ENCODE results near the gene SLC25A34.

The SLC25A34 gene

DNA sequence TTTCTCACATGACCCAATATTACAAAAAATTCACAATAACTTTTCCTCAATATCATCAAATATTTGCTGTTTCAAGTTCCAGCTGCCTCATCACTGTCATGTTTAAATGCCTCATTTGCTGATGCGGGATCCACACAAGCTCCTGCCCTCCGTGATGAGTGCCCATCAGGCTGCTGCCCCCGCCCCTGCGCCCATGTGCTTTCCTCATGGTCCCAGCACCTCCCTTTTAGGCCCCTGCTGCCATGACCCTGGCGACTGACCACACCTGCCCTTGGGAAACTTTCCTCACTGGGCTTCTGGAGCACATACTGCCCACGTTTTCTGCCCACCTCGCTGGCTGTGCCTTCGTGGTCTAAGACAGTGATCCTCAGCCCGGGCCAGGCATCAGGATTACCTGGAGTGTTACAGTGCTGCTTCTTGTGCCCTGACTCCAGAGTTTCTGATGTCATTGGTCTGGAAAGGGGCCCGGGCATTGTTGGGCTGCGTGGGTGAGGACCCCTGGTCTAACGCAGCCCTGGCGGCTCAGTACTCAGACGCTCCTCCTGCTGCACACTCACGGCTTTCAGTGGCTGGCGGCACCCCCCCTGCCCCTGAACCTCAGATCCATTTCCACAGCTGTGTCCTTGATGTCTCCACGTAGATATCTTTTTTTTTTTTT is 31.4 kb upstream of the SLC25A34 start:
- Histone ChIP-seq H3K9ac (ENCODE audit: low read depth, low read length) (no peak overlapping the region), H3K36me3 (ENCODE audit: insufficient read depth, low read length) (no peaks in the 10 kb centered on the region), H3K4me1 (ENCODE audit: insufficient read depth, low read length) (0 out of 2 replicates have a peak, but pooled peaks cover 4% of the 10 kb centered on the region), H3K9me3 (ENCODE audit: control insufficient read depth, insufficient read depth, low read length) (no peaks in the 10 kb centered on the region)

GRCh38 chr1:15705184-15705566 is 30.9 kb upstream of the SLC25A34 start:
- H3K4me1 ChIP-seq (ENCODE audit: insufficient read depth, low read length), result 0 out of 2 replicates have a peak, but pooled peaks cover 4% of the 10 kb centered on the region
- H3K36me3 ChIP-seq (ENCODE audit: insufficient read depth, low read length), result no peaks in the 10 kb centered on the region
- no peaks in the 10 kb centered on the region for H3K9me3 ChIP-seq (ENCODE audit: control insufficient read depth, insufficient read depth, low read length)
- H3K9ac ChIP-seq (ENCODE audit: low read depth, low read length), result no peak overlapping the region

GRCh38 chr1:15706751-15707150 is 29.3 kb upstream of the SLC25A34 start:
- H3K4me1 ChIP-seq (ENCODE audit: insufficient read depth, low read length), result 0 out of 2 replicates have a peak, but pooled peaks cover 4% of the 10 kb centered on the region
- H3K9me3 ChIP-seq (ENCODE audit: control insufficient read depth, insufficient read depth, low read length), result no peaks in the 10 kb centered on the region
- H3K9ac ChIP-seq (ENCODE audit: low read depth, low read length), result no peak overlapping the region
- no peaks in the 10 kb centered on the region for H3K36me3 ChIP-seq (ENCODE audit: insufficient read depth, low read length)

DNA sequence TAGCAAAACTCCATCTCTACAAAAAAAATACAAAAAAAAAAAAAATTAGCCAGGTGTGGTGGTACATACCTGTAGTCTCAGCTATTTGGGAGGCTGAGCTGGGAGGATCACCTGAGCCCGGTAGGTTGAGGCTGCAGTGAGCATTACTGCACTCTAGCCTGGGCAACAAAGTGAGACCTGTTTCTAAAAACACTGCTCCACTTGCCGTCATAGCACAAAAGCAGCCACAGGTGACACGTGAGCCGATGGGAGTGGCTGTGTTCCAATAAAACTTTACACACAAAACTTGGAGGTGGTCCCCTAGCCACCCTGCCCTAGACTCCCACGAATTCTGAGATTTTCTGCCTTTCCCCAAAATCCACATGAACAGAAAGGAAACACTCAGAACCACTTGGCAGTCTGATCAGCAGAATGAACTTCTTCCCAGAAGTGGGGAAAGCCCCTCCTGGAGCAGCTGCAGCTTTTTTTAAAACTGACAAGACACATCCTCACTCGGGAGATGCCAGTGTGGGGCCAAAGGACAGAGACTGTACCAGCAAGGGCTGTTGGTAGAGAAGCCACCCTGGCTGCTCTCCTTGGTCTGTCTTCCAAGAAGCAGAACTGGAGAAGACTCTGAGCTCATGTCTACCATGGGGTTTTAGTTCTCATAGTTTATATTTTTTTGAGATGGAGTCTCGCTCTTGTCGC is 28.7 kb upstream of the SLC25A34 start:
- Histone ChIP-seq H3K36me3 (ENCODE audit: insufficient read depth, low read length) (no peaks in the 10 kb centered on the region; the same call in 1 of the 2 replicates), H3K4me1 (ENCODE audit: insufficient read depth, low read length) (0 out of 2 replicates have a peak, but pooled peaks cover 4% of the 10 kb centered on the region), H3K9ac (ENCODE audit: low read depth, low read length) (no peak overlapping the region), H3K9me3 (ENCODE audit: control insufficient read depth, insufficient read depth, low read length) (no peaks in the 10 kb centered on the region)

DNA sequence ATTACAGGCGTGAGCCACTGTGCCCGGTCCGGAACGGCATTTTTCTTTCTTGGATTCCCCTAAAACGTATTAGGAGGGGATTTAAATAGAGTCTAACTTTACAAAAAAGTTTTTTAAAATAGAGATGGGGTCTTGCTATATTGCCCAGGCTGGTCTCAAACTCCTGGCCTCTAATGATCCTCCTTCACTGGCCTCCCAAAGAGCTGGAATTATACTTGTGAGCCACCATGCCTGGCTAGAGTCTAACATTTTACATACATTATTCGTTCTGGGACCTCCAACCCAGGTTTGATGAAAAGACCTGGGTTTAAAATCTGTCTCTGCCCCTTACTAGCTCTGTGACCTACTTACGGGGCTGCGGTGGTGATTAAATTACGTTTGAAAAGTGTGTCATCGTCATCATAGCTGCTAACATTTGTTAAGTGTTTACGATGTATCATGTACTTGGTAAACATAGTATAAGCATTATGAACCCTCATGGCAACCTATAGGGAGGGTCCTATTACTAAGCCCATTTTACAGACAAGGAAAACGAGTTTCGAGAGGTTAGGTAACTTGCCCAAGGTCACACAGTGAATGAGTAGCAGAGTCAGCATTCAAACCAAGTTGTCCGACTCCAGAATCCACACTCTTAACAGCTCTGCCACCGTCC is 27.4 kb upstream of the SLC25A34 start:
- Histone ChIP-seq H3K9me3 (ENCODE audit: control insufficient read depth, insufficient read depth, low read length) (no peaks in the 10 kb centered on the region), H3K9ac (ENCODE audit: low read depth, low read length) (no peak overlapping the region), H3K36me3 (ENCODE audit: insufficient read depth, low read length) (no peaks in the 10 kb centered on the region; the same call in 1 of the 2 replicates), H3K4me1 (ENCODE audit: insufficient read depth, low read length) (no peaks in the 10 kb centered on the region)

DNA sequence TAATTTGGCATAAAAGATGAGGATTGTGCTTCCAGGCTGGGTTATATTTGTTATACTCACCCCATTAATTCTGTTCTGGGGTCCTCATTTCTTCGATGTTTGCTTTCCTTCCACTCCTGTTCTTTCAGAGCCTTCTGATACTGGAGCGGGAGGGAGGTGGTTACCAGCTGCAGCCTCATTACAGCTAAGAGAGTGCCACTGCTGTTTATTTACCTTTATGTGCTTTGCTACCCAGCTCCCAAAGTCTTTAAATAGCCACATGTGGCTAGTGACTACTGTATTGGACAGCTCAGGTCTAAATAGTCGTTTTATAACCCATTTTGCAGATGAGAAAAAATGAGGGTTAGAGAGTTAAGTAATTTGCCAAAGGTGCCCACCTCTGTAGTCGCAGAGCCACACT is 26.8 kb upstream of the SLC25A34 start:
- Histone ChIP-seq H3K4me1 (ENCODE audit: insufficient read depth, low read length) (no peaks in the 10 kb centered on the region), H3K36me3 (ENCODE audit: insufficient read depth, low read length) (no peaks in the 10 kb centered on the region; the same call in 1 of the 2 replicates), H3K9ac (ENCODE audit: low read depth, low read length) (no peak overlapping the region), H3K9me3 (ENCODE audit: control insufficient read depth, insufficient read depth, low read length) (no peaks in the 10 kb centered on the region)

DNA sequence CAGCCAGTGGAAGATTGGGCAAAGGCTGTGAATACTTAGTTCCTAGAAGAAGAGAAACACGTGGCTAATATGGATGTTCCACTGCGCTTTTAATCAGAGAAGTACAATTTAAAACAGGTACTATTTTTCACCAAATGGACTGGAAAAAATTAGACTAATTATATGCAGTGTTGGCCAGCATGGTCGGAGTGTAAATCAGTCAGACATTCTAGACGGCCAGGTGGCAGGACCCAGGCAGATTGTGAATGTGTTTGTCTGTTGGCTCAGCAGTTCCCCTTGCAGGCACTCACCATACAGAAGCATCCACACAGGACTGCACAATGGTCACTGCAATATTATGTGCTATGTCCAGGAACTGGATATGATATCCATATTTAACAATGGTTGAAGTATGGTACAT is 23.9 kb upstream of the SLC25A34 start:
- H3K36me3 ChIP-seq (ENCODE audit: insufficient read depth, low read length), result no peaks in the 10 kb centered on the region; the same call in none of the 2 replicates
- no peaks in the 10 kb centered on the region for H3K9me3 ChIP-seq (ENCODE audit: control insufficient read depth, insufficient read depth, low read length)
- H3K9ac ChIP-seq (ENCODE audit: low read depth, low read length), result no peak overlapping the region
- H3K4me1 ChIP-seq (ENCODE audit: insufficient read depth, low read length), result no peaks in the 10 kb centered on the region

DNA sequence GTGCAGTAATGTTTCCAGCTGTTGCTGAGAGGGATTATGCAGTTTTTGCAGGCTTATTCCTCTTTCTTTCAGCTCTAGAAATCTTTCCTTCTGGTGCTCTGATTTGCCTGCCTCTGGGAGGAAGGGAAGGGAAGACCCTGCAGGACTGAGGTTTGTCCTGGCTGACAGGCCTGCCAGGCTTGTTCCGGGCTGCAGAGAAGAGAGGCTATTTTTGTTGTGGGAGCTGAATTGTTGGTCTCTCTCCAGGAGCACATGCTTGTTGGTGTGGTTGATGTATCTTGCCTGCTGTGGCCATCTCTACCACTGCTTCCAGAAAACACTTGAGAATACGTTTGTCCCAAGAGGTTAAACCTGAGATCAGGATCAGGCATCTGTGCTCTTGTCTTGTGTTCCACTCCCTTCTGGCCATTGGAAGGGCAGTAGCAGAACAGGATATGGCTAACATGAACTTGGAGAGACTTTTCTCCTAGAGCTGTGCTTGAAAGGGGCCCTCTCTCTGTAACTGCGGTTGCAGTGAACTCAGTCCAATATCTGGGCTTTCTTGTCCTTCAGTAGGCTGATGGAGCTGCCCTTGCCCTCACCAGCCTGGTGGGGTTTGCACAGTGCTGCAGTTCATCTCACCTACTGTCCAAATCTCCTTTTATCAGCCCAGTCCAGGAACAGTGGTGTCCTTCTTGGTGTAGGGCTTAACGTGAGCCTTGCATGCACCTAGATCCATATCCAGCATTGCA is 21.5 kb upstream of the SLC25A34 start:
- H3K9me3 ChIP-seq (ENCODE audit: control insufficient read depth, insufficient read depth, low read length), result no peaks in the 10 kb centered on the region
- no peak overlapping the region for H3K9ac ChIP-seq (ENCODE audit: low read depth, low read length)
- no peaks in the 10 kb centered on the region for H3K4me1 ChIP-seq (ENCODE audit: insufficient read depth, low read length)
- no peaks in the 10 kb centered on the region; the same call in none of the 2 replicates for H3K36me3 ChIP-seq (ENCODE audit: insufficient read depth, low read length)

- H3K36me3 ChIP-seq (ENCODE audit: insufficient read depth, low read length), result no peaks in the 10 kb centered on the region; the same call in 1 of the 2 replicates
Measured at GRCh38 chr1:15717418-15718125, 18.5 kb upstream of the SLC25A34 start.

DNA sequence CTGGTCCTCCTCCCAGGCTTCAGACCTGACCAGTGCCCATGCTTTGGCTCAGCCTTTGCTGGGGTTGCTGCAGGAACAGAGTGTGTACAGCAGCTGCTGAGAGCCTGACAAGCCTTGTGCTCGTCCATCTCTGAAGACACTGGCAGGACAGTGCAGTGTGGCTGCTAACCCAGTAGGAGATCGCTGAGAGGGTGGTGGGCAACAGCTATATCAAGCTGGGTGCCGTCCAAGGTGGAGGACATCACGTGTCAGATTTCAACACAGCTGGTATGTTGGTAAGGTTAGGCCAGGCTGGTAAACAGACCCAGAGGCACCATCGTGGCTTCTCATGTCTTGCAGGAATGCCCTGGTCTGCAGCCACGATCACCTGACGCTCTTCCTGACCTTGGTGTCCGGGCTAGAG is 17.9 kb upstream of the SLC25A34 start:
- Histone ChIP-seq H3K9me3 (ENCODE audit: control insufficient read depth, insufficient read depth, low read length) (no peaks in the 10 kb centered on the region), H3K36me3 (ENCODE audit: insufficient read depth, low read length) (no peaks in the 10 kb centered on the region; the same call in 1 of the 2 replicates), H3K9ac (ENCODE audit: low read depth, low read length) (no peak overlapping the region), H3K4me1 (ENCODE audit: insufficient read depth, low read length) (no peaks in the 10 kb centered on the region)

More at GRCh38 chr1:15717418-15718125, 18.5 kb upstream of the SLC25A34 start:
- H3K4me1 ChIP-seq (ENCODE audit: insufficient read depth, low read length), result no peaks in the 10 kb centered on the region
- H3K9ac ChIP-seq (ENCODE audit: low read depth, low read length), result no peak overlapping the region
- H3K9me3 ChIP-seq (ENCODE audit: control insufficient read depth, insufficient read depth, low read length), result no peaks in the 10 kb centered on the region

- H3K9ac ChIP-seq (ENCODE audit: low read depth, low read length), result no peak overlapping the region
Measured at GRCh38 chr1:15719381-15720120, 16.5 kb upstream of the SLC25A34 start.

DNA sequence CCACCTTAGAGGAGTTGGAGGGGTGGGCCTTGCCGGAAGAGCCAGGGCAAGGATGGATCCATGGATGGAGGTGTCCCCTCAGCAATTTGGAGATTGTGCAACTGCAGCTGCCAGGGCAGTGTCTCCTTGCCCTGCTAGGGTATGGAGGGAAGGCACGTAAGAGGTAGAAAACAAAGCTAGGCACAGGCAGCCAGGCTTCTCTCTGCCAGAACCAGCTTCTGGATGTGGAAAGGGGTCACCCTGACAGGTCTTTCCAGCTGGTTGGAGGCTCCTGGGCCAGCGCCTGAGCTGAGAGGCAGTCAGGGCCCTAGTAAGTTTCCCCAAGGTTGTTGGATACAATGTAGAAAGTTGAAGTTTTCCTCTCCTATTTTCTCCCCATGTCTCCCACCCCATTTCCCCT is 15.2 kb upstream of the SLC25A34 start:
- Histone ChIP-seq H3K36me3 (ENCODE audit: insufficient read depth, low read length) (no peaks in the 10 kb centered on the region; the same call in 1 of the 2 replicates), H3K9ac (ENCODE audit: low read depth, low read length) (no peak overlapping the region), H3K4me1 (ENCODE audit: insufficient read depth, low read length) (no peaks in the 10 kb centered on the region), H3K9me3 (ENCODE audit: control insufficient read depth, insufficient read depth, low read length) (no peaks in the 10 kb centered on the region)

More at GRCh38 chr1:15719381-15720120, 16.5 kb upstream of the SLC25A34 start:
- Histone ChIP-seq H3K4me1 (ENCODE audit: insufficient read depth, low read length) (no peaks in the 10 kb centered on the region), H3K9me3 (ENCODE audit: control insufficient read depth, insufficient read depth, low read length) (no peaks in the 10 kb centered on the region), H3K36me3 (ENCODE audit: insufficient read depth, low read length) (no peaks in the 10 kb centered on the region; the same call in 1 of the 2 replicates)

- Histone ChIP-seq H3K9me3 (ENCODE audit: control insufficient read depth, insufficient read depth, low read length) (no peaks in the 10 kb centered on the region), H3K4me1 (ENCODE audit: insufficient read depth, low read length) (no peaks in the 10 kb centered on the region), H3K9ac (ENCODE audit: low read depth, low read length) (no peak overlapping the region), H3K36me3 (ENCODE audit: insufficient read depth, low read length) (no peaks in the 10 kb centered on the region)
Measured at GRCh38 chr1:15722411-15722810, 13.6 kb upstream of the SLC25A34 start.

All from ES-I3 (cell line).